Gastroesophageal sphincter (tissue), 4 donors: ENCODE results near the gene SLC26A9. TPM values are rescaled to one million over a fixed set of nuclear protein-coding genes. Genes with fewer than 3 reads are reported as not detected.

Experiments
- ATAC-seq: fragments of 150-250 bp; one replicate; pipeline ENCODE4 v1.9.1; 2016; ENCODE audit warnings: mild to moderate bottlenecking, moderate library complexity
- H3K27ac ChIP-seq, 4 donors: fragments of 200-600 bp; sonication (generic) in 3 of 4; 1 replicate in 3 of 4; 2 replicates in 1 of 4; pipeline ENCODE4 v1.5.1; 2016 to 2019
- H3K27me3 ChIP-seq: fragments of 200-600 bp; sonication (generic); one replicate; pipeline ENCODE4 v1.5.1; 2019
- H3K36me3 ChIP-seq, 2 donors: fragments of 200-600 bp; sonication (generic); one replicate each; pipeline ENCODE4 v1.5.1; 2019; ENCODE audit warnings: control low read depth in 1 of 2
- H3K4me1 ChIP-seq, 3 donors: fragments of 200-600 bp; sonication (generic); 1 replicate in 2 of 3; 2 replicates in 1 of 3; pipeline ENCODE4 v1.5.1; 2016 to 2019; ENCODE audit warnings: control low read depth in 2 of 3
- H3K4me3 ChIP-seq, 2 donors: fragments of 200-600 bp; sonication (generic); one replicate each; pipeline ENCODE4 v1.5.1; 2019; ENCODE audit warnings: mild to moderate bottlenecking in 1 of 2, moderate library complexity in 1 of 2
- H3K9me3 ChIP-seq, 3 donors: fragments of 200-600 bp; sonication (generic); one replicate each; pipeline ENCODE4 v1.5.1; 2017 to 2019; ENCODE audit warnings: control low read depth in 2 of 3
- CTCF ChIP-seq, 4 experiments: fragments of 200-600 bp in 2 of 4; fragments of 450-650 bp in 2 of 4; sonication (generic) in 1 of 4; IDR thresholded peaks; one replicate each; pipeline ENCODE4 v1.5.1; 2017 to 2019; ENCODE audit warnings: antibody characterized with exemption in 4 of 4, mild to moderate bottlenecking in 2 of 4, moderate library complexity in 2 of 4
- EP300 ChIP-seq: sonication (generic); formaldehyde crosslinking; IDR thresholded peaks from one replicate; pipeline ENCODE4 v1.6.1; 2017; ENCODE audit warnings: antibody characterized with exemption, mild to moderate bottlenecking
- POLR2A ChIP-seq, 2 donors: fragments of 450-650 bp; IDR thresholded peaks; one replicate each; pipeline ENCODE4 v1.6.1; 2017; ENCODE audit warnings: antibody characterized with exemption in 2 of 2, mild to moderate bottlenecking in 2 of 2, moderate library complexity in 1 of 2
- POLR2AphosphoS5 ChIP-seq: sonication (generic); formaldehyde crosslinking; IDR thresholded peaks from one replicate; pipeline ENCODE4 v1.6.1; 2017; ENCODE audit warnings: antibody characterized with exemption
- WGBS, 2 donors: methylation state at CpG; one replicate each; pipeline ENCODE4 v1.1.5; 2018; ENCODE audit warnings: low coverage in 1 of 2; 5-methylcytosine and 5-hydroxymethylcytosine counted together
- total RNA-seq, 4 donors: library from RNA; depleted of rRNA; stranded (reverse); fragments of >200 nt; gene quantifications; one replicate each; pipeline ENCODE4 v1.1.0, GENCODE V29; 2016

SLC26A9 gene
- total RNA-seq, 4 donors from 2014 or later, result 0.16 TPM; not detected in 3

DNA sequence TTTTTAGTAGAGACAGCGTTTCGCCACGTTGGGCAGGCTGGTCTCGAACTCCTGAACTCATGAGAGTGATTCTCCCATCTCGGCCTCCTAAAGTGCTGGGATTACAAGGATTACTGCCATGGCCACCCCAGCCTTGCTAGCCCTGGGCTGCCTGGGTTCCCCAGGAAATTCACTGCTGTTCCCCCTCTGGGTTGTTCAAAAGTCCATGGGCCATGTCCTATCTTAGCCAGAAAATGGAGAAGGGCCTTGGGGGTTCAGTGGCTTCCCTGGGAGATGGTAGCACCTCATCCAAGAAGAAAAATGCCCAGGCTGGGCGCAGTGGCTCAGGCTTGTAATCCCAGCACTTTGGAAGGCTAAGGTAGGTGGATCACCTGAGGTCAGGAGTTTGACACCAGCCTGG lies 20.9 kb downstream of the SLC26A9 start:
- WGBS, 2 donors, result 97% methylated on average over 4 of the region's 6 CpGs; no CpG with 5 or more reads in 1 of the 2 donors
- no peak overlapping the region for H3K4me3 ChIP-seq
- no peaks in the 10 kb centered on the region for H3K9me3 ChIP-seq
- ATAC-seq, result no peak
- H3K4me1 ChIP-seq, result no peaks in the 10 kb centered on the region
- no peaks in the 10 kb centered on the region for H3K27me3 ChIP-seq
- no peaks in the 10 kb centered on the region for H3K36me3 ChIP-seq
- no peak overlapping the region for H3K27ac ChIP-seq
- no peak for TF ChIP-seq POLR2AphosphoS5
- TF ChIP-seq EP300, result no peak
- TF ChIP-seq POLR2A (IDR thresholded peaks at IDR 0.05), result no peak

- Histone ChIP-seq H3K27me3 (no peaks in the 10 kb centered on the region), H3K4me3 (no peak overlapping the region), H3K36me3 (no peaks in the 10 kb centered on the region), H3K4me1 (no peaks in the 10 kb centered on the region), H3K27ac (no peak overlapping the region), H3K9me3 (no peaks in the 10 kb centered on the region)
- no peak for TF ChIP-seq POLR2AphosphoS5
- TF ChIP-seq CTCF (IDR thresholded peaks at IDR 0.05), result no peak
- TF ChIP-seq EP300, result no peak
- no peak for ATAC-seq
- WGBS, 2 donors, result no CpG with 5 or more reads among the region's 11 CpGs
Measured at GRCh38 chr1:205921570-205921909, 21.7 kb downstream of the SLC26A9 start.

GRCh38 chr1:205920861-205921569 lies 22.2 kb downstream of the SLC26A9 start:
- Histone ChIP-seq H3K36me3 (no peaks in the 10 kb centered on the region), H3K27ac (no peak overlapping the region), H3K4me3 (no peak overlapping the region), H3K9me3 (no peaks in the 10 kb centered on the region), H3K27me3 (no peaks in the 10 kb centered on the region), H3K4me1 (no peaks in the 10 kb centered on the region)
- WGBS, 2 donors, result 80% methylated on average over 1 of the region's 13 CpGs; no CpG with 5 or more reads in 1 of the 2 donors
- ATAC-seq, result no peak
- TF ChIP-seq POLR2AphosphoS5, result no peak
- TF ChIP-seq EP300, result no peak
- no peak for TF ChIP-seq POLR2A (IDR thresholded peaks at IDR 0.05)

GRCh38 chr1:205920159-205920558 lies 23.1 kb downstream of the SLC26A9 start:
- no peaks in the 10 kb centered on the region for H3K36me3 ChIP-seq
- H3K27me3 ChIP-seq, result no peaks in the 10 kb centered on the region
- no peak for TF ChIP-seq POLR2A (IDR thresholded peaks at IDR 0.05)
- TF ChIP-seq EP300, result no peak
- no peak for TF ChIP-seq CTCF (IDR thresholded peaks at IDR 0.05)
- TF ChIP-seq POLR2AphosphoS5, result no peak
- H3K4me3 ChIP-seq, result no peak overlapping the region
- 58 to 67% methylated on average over 3 to 7 of the region's 7 CpGs for WGBS, 2 donors
- no peak overlapping the region for H3K27ac ChIP-seq
- no peaks in the 10 kb centered on the region for H3K9me3 ChIP-seq
- no peaks in the 10 kb centered on the region for H3K4me1 ChIP-seq
- no peak for ATAC-seq

GRCh38 chr1:205918955-205919746 lies 24.1 kb downstream of the SLC26A9 start:
- peak; percentile 57 for ATAC-seq
- TF ChIP-seq POLR2A (IDR thresholded peaks at IDR 0.05) (no peak), CTCF (IDR thresholded peaks at IDR 0.05) (peak in 3 of 4 experiments; percentile 86 to 92 (median 90)), POLR2AphosphoS5 (no peak)
- Histone ChIP-seq H3K27me3 (no peaks in the 10 kb centered on the region), H3K4me1 (peaks cover 0 to 9% (median 0%) of the 10 kb centered on the region in 3 donors), H3K4me3 (no peak overlapping the region), H3K9me3 (no peaks in the 10 kb centered on the region), H3K36me3 (no peaks in the 10 kb centered on the region), H3K27ac (no peak overlapping the region)
- WGBS, 2 donors, result 46% methylated on average over 6 of the region's 8 CpGs; no CpG with 5 or more reads in 1 of the 2 donors
